Fibroblast of skin of right biceps (primary cell): ENCODE measurements around the gene PARP3.
"Not testable (repeated sequence)": the region's sequence is repeated elsewhere in the genome, so short reads cannot be mapped to it uniquely, and the experiment has no call there.

Experiments
- DNase-seq: peaks from one replicate; pipeline ENCODE4 v3.0.0-alpha.2; 2013

PARP3 gene

GRCh38 chr3:51988286-51989146 lies 46.4 kb downstream of the PARP3 start:
- no peak for DNase-seq

DNA sequence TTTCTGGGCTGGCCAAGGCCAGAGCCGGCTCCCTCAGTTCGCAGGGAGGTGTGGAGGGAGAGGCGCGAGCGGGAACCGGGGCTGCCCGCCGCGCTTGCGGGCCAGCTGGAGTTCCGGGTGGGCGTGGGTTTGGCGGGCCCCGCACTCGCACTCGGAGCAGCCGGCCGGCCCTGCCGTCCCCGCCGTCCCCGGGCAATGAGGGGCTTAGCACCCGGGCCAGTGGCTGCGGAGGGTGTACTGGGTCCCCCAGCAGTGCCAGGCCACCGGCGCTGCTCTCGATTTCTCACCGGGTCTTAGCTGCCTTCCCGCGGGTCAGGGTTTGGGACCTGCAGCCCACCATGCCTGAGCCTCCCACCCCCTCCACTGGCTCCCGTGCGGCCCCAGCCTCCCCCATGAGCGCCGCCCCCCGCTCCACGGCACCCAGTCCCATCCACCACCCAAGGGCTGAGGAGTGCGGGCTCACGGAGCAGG lies 48.4 kb downstream of the PARP3 start:
- not testable (repeated sequence) for DNase-seq

DNA sequence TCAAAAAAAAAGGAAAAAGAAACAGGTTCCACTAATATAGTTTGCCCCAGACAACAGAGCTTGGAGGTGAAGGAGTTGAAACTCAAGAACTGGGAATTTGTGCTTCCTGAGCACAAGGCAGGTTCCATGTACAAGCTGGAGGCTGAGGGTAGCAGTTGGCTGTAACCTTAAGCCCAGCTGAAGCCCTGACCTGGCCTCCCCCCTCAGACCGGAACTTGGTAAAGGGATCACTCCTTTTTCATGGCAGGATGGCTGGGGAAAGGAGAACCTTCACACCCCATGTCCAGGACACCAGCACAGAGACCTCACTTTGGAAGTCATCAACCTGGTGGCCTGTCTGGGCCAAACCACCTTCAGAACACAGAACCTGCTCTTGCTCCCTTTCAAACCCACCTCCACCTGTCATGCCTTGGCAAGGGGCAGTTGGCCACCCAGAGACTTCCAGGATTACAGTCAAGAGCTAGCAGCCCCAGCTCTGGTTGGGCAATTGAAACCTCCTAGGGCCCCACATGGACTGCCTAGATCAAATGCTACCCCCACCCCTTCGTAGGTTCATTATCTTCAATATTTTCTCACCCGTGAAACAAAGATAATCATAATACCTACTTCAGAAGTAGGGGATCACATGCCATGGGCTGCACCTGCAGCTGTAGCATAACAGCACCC lies 50.0 kb downstream of the PARP3 start:
- no peak for DNase-seq

DNA sequence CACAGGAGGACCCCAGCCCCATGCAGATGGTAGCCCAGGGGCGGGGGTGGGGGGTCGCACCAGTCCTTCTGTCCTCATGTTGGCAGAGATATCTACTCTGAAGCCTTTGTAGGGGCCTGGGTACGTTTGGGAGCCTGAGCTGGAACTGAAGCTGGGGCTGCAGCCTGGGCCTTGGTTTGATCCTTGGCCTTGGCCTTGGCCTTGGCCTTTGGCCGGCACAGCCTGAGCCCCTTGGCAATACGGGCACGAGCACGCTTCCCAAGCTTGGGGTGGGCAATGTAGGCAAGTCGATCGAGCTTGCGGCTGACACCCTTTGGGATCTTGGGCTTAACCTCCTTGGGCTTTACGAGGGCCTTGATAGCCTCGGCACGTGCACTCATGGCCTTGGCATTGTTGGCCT lies 51.5 kb downstream of the PARP3 start:
- DNase-seq = not testable (repeated sequence)

GRCh38 chr3:51994530-51994929 lies 52.4 kb downstream of the PARP3 start:
- no peak for DNase-seq

GRCh38 chr3:51995346-51996163 lies 53.4 kb downstream of the PARP3 start, which contains the start of gene RPL29:
Gene RPL29, minus strand, starts transcription at chr3:51995895. Its CDS starts 434 bp downstream, at chr3:51995461.
- peak; percentile 95 for DNase-seq

DNA sequence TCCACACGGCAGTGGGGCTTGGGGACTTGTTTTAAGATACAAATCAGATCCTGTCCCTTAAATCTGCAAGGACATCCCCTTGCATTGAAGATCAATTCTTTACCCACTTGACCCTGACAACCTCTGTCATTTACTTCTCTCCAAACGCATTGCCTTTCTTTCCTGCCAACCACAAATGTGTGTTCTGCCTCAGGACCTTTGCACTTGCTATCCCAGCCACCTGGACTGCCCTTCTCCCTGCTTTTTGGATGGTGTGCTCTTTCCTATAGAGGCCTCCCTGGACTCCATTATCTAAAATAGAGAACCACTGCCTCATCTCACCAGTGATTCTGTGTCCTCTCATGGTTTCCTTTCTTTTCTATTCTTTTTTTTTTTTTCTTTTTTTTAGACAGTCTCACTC lies 55.0 kb downstream of the PARP3 start:
- DNase-seq = no peak

DNA sequence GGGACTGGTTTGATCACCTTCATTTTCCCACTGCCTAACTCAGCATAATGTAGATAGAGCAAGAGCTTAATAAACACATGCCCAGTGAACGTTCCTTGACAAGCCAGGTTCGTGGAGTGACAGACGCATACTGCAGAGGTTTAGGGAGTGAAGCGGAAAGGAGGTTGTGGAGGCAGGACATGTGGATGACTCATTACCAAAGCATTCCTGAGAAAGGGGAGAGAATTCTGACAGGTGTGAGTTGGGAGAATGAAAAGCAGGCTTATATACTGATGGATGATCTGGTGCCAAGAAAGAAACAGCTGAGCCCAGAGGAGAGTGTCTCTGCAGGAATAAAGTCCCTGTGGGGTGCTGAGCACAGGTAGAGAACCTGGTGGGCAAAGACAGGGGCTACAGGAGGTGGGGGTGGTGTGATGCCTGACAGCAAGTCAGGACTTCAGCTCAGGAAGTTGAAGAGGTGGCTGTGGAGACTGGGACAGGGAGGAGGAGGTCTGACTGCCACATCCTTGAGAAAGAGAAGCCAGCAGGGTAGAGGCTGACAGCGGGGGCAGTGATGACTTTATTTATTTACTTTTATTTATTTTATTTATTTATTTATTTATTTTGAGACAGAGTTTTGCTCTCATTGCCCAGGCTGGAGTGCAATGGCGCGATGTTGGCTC lies 55.9 kb downstream of the PARP3 start:
- DNase-seq = no peak
